ENCODE measurements around the gene RBCK1. TPM values are rescaled to one million over a fixed set of nuclear protein-coding genes. Genes with fewer than 3 reads are reported as not detected.

RBCK1 gene
- total RNA-seq, 1 experiment from 2014 or later: 46.8 TPM

- Histone ChIP-seq H3K56ac (ENCODE audit: insufficient read length, low read depth, low read length) (no peak overlapping the region), H2AK5ac (ENCODE audit: insufficient read length, low read length) (no peak overlapping the region), H4K20me1 (ENCODE audit: control insufficient read depth, insufficient read depth, insufficient read length) (no peaks in the 10 kb centered on the region), H3K79me1 (ENCODE audit: insufficient read depth, low read depth, low read length, poor library complexity, severe bottlenecking) (peaks cover 2% of the 10 kb centered on the region), H3K27ac (ENCODE audit: insufficient read length, low read depth, low read length) (no peak overlapping the region), H2BK120ac (ENCODE audit: low read depth, low read length, poor library complexity, severe bottlenecking) (no peak overlapping the region), H2BK15ac (ENCODE audit: low read depth, low read length) (no peak overlapping the region), H3K4me2 (ENCODE audit: insufficient read depth, insufficient read length, low read length) (no peak overlapping the region), H3K9me3 (ENCODE audit: control insufficient read depth, low read depth, low read length) (no peaks in the 10 kb centered on the region), H2BK12ac (ENCODE audit: insufficient read length, low read depth, low read length) (no peak overlapping the region), H3K18ac (ENCODE audit: insufficient read length, low read depth, low read length) (no peak overlapping the region), H3K4me1 (ENCODE audit: insufficient read depth, low read length) (0 out of 2 replicates have a peak, but pooled peaks cover 2% of the 10 kb centered on the region), H3K14ac (ENCODE audit: insufficient read depth, low read length) (no peak overlapping the region), H4K8ac (replicated peaks; ENCODE audit: insufficient read length, low read depth, low read length) (no peak overlapping the region), H3K23me2 (ENCODE audit: insufficient read length, low read depth, low read length, poor library complexity, severe bottlenecking) (no peaks in the 10 kb centered on the region), H3T11ph (ENCODE audit: low read length) (no peak overlapping the region), H4K91ac (ENCODE audit: insufficient read length, low read depth, low read length) (no peak overlapping the region), H2BK20ac (ENCODE audit: low read depth, low read length, poor library complexity, severe bottlenecking) (no peak overlapping the region), H4K5ac (ENCODE audit: insufficient read length, low read depth, low read length) (no peak overlapping the region), H2AFZ (ENCODE audit: low read length) (no peak overlapping the region), H3K23ac (ENCODE audit: insufficient read length, low read depth, low read length) (no peak overlapping the region), H3K27me3 (ENCODE audit: insufficient read depth, low read length) (no peaks in the 10 kb centered on the region), H3K4ac (ENCODE audit: low read depth, low read length) (no peak overlapping the region), H3K79me2 (ENCODE audit: insufficient read depth, low read length) (peaks cover 5% of the 10 kb centered on the region; the same call in 1 of the 2 replicates), H3K9ac (ENCODE audit: extremely low read depth, insufficient read length, low read length) (no peak overlapping the region), H2BK5ac (ENCODE audit: insufficient read length, low read length) (no peak overlapping the region)
- H3K9me3 Mint-ChIP-seq: peaks cover 0 to 7% of the 10 kb centered on the region in 2 experiments; a peak in 1 of 5 replicates
- no peak overlapping the region for H3K4me3 Mint-ChIP-seq
- H3K27ac Mint-ChIP-seq: no peak overlapping the region
- no peaks in the 10 kb centered on the region for H3K27me3 Mint-ChIP-seq (ENCODE audit: low read depth)
- no peak for DNase-seq
- TF ChIP-seq CTCF (conservative IDR thresholded peaks at IDR 0.05): no peak
- WGBS (ENCODE audit: extremely low coverage, insufficient read length, low lambda C conversion rate): no CpG with 5 or more reads among the region's 3 CpGs
- peaks cover 36 to 55% (median 37%) of the 10 kb centered on the region in 3 experiments for H3K36me3 Mint-ChIP-seq (ENCODE audit: insufficient read depth in 1 of 3, low read depth in 3 of 3)
- H3K4me1 Mint-ChIP-seq: peaks cover 14 to 15% of the 10 kb centered on the region in 2 experiments
These were observed 4.0 kb downstream of the RBCK1 start for GRCh38 chr20:412081-412480.

Data from H9 (cell line).